ENCODE data around the gene FAM47E.
A peak's percentile ranks its signal among the peaks of the same experiment; 100 is the strongest.

The FAM47E gene

GRCh38 chr4:76208005-76208765, 43.3 kb upstream of the FAM47E start:
- TF ChIP-seq, protein P1, sequence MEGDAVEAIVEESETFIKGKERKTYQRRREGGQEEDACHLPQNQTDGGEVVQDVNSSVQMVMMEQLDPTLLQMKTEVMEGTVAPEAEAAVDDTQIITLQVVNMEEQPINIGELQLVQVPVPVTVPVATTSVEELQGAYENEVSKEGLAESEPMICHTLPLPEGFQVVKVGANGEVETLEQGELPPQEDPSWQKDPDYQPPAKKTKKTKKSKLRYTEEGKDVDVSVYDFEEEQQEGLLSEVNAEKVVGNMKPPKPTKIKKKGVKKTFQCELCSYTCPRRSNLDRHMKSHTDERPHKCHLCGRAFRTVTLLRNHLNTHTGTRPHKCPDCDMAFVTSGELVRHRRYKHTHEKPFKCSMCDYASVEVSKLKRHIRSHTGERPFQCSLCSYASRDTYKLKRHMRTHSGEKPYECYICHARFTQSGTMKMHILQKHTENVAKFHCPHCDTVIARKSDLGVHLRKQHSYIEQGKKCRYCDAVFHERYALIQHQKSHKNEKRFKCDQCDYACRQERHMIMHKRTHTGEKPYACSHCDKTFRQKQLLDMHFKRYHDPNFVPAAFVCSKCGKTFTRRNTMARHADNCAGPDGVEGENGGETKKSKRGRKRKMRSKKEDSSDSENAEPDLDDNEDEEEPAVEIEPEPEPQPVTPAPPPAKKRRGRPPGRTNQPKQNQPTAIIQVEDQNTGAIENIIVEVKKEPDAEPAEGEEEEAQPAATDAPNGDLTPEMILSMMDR (conservative IDR thresholded peaks at IDR 0.05), result no peak
- peak overlapping the region; percentile 98 for H3K27ac ChIP-seq

- peak overlapping the region; percentile 98 for H3K27ac ChIP-seq
- TF ChIP-seq, protein P1 (conservative IDR thresholded peaks at IDR 0.05), result no peak
Measured at GRCh38 chr4:76209881-76210280, 41.6 kb upstream of the FAM47E start.

DNA sequence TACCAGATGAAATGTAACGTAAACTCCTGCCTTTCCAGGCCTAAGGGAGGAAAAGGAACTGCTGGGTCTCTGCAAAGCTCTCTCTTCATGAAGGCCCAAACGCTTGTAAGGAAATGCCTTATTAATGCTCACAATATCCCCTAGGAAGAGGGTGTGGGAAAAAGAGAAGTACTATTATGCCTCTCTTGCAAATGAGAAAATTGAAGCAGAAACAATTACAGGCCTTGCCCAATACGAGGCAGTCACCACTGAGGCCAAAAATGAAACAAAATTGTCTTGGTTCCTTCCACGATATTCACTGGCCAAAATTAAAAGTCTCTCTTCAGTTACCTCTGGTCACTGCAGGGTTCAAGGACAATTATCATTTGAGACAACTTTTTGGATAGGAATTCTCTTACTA, 41.1 kb upstream of the FAM47E start:
- TF ChIP-seq, protein P1 (conservative IDR thresholded peaks at IDR 0.05), result no peak
- H3K27ac ChIP-seq, result peak overlapping the region; percentile 98

- TF ChIP-seq, protein P1 (conservative IDR thresholded peaks at IDR 0.05), result no peak
- peak overlapping the region; percentile 98 for H3K27ac ChIP-seq
Measured at GRCh38 chr4:76211769-76212708, 39.5 kb upstream of the FAM47E start.

GRCh38 chr4:76212851-76213414, 38.6 kb upstream of the FAM47E start:
- peak overlapping the region; percentile 98 for H3K27ac ChIP-seq
- TF ChIP-seq, protein P1 (conservative IDR thresholded peaks at IDR 0.05), result no peak

- peak within 1 kb of the TSS; percentile 98 for H3K27ac ChIP-seq
- TF ChIP-seq, protein P1 (conservative IDR thresholded peaks at IDR 0.05), result no peak
Measured at GRCh38 chr4:76213415-76214176, 37.9 kb upstream of the FAM47E start, which contains the start of gene SCARB2. Gene SCARB2, minus strand, starts transcription at chr4:76213824. Its CDS starts 281 bp downstream, at chr4:76213543.
